Medulla oblongata (tissue), 1 donor: ENCODE data around the gene PELI3.
A peak's percentile ranks its signal among the peaks of the same experiment; 100 is the strongest.
"Not testable (repeated sequence)": the region's sequence is repeated elsewhere in the genome, so short reads cannot be mapped to it uniquely, and the experiment has no call there.

ENCODE experiments used
- DNase-seq: peaks from one replicate; pipeline ENCODE4 v3.0.0-alpha.2; 2015; ENCODE audit errors: extremely low spot score

The PELI3 gene

DNA sequence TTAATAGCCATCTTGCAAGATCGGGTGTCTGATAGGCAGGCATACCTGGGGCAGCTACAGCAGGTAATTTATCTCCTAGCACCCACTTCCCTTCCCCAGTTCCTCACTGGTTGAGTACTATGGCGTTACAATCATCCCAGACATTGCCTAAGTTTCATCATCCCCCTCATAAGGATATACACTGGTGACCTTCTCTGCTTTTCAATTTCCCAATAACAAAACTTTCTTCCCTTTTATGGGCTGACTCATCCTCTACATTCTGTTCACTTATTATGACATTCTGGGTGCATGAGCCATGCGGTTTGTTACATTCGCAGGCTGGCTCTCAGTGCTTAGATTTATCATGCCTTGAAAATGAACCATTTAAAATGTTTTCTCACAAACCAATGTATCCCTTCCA, 23.1 kb upstream of the PELI3 start:
- no peak for DNase-seq

DNA sequence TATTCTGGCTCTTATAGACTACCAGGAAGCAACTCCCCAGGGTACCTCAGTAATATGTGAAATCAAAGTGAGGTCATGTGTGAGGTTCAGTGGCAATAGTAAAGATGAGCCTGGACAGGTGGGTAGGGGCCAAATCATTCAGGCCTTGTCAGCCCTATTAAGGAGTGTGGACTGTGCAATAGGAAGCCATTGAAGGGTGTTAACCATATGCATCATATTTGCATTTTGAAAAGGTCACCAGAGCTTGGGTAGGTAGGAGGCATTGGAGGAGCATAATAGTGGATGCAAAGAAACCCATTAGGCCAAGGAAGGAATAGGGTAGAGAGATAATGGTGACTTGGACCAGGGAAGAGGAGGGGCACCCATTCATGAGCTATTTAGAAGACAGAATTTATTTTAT, 19.7 kb upstream of the PELI3 start:
- DNase-seq: no peak

DNA sequence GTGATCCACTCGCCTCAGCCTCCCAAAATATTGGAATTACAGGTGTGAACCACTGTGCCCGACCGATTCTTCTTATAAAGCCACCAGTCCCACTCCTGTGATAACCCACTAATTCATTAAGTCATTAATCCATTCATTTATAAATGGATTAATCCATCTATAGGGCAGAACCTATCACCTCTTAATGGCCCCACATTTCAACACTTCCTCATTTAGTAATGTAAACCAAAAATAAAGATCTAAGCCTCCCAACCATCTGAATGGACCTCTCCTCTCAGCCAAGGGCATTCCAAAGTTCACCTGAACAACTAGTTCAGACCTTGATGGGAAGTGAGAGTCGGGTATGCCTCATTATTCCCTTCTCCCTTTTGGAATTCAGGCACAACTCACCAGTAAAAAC, 18.2 kb upstream of the PELI3 start:
- no peak for DNase-seq

DNA sequence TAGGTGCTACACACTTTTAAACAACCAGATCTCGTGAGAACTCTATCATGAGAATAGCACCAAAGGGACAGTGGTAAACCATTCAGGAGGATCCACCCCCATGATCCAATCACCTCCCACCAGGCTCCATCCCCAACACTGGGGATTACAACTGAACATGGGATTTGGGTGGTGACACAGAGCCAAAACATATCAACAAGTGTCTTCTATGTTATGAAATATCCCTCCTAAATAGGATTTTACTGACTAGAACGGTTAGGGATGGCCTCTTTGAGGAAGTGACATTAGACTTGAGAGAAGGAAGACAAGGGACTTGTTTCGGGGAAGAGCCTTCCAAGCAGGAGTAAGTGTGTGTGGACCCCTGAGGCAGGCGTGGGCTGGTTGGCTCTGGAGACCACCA, 16.1 kb upstream of the PELI3 start:
- DNase-seq: no peak

DNA sequence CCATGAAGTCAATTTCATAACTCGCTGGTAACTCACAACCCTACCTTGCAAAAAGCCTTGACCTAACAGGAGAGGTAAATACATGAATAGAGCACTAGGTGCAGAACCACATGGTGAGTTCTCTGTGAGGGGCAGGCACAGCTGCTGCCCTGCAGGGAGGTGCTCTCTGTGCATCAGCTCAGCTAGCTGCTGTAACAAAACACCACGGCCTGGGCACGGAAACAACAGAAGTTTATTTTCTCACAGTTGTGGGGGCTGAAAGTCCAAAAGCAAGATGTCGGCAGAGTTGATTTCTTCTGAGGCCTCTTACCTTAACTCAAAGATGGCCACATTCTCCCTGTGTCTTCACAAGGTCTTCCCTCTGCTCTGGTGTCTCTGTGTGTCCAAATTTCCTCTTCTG, 15.0 kb upstream of the PELI3 start:
- DNase-seq: no peak

DNA sequence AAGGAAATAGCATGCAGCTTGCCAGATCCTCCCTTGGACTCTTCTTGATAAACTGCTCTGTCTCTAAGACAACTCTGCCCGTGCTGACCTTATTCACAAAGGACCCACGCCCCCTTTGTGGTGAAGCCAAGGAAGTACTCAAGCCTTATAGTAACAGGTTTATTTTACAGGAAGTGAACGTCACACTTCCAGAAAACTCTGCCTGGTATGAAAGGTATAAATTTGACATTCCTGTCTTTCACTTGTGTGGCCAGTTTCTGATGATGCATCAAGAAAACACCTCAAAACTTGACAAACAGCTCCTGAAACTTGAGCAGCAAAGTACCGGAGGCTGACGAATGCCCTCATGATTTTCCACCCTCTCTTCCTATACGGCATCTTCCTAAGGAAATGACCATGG, 12.5 kb upstream of the PELI3 start:
- DNase-seq: no peak

DNA sequence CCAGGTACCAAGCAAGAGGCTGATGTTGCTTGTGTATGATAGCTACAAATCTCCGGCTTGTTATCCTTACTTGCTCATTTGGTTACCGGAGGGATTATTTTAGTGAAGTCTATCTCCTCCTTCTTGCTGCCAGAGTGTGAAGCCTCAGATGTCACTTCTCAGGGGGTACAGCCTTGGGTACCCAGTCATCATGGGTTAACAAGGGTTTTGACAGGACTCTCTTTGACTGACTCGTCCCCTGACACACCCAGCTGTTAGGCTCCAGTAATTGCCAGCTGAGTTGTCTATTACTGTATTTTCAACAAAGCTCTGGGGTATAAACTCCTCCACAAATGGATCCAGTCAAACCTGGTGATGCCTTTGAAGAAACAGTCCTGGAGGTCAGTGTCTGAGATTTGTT, 11.9 kb upstream of the PELI3 start:
- DNase-seq: no peak

DNA sequence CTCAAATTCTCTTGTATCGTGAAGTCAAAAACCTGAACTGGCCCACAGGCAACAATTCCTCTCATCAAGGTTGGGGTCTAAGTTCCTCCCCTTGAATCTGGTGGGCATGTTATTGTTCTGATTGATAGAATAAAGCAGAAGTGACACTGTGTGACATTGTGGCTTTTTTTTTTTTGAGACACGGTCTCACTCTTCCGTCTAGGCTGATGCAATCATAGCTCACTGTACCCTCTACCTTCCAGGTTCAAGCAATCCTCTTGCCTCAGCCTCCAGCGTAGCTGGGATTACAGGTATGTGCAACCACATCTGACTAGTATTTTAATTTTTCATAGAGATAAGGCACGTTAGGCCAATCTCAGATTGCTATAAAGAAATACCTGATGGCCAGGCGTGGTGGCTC, 8.9 kb upstream of the PELI3 start:
- no peak for DNase-seq

DNA sequence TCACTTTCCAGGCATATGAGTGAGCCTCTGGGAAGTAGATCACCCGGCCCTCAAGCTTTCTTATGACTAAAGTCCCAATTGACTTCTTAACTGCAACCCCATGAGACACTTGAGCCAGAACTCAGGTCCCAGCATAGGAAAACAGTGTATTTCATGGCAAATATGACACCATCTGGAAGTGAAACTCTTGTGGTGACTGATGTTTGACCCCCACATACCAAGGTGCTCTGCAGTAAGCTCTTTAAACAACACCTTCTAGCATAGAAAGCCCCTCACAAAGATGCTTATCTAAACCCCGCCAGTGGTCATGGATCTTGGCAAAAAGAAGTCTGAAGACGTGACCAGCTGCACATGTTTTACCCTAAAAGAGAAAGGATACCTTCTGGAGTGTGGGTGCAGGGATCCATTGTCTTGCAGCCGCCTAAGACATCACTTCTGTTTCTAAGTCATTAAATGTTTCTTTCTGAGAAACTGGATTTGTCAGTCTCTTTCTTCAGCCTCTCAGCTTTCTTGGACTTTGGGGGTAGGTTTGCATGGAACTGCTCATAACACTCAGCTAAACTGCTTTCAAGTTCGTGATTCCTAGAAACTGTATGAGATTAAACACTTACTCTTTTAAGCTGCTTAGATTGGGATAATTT, 7.4 kb upstream of the PELI3 start:
- DNase-seq: no peak

DNA sequence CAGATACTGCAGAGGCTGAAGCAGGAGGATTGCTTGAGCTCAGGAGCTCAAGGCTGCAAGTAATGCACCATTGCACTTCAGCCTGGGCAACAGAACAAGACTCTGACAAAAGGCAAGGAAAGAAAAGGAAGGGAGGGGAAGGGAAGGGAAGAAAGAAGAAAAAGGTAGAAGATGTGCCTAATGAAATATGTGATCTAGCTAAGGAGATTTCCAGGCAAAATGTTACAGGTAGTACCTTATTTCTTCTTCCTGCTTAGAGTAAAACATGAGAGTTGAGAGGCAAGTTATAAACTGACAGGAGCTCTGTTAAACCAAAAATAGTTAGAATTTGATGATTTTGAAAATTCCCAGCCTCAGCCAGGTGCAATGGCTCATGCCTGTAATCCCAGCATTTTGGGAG, 4.7 kb upstream of the PELI3 start:
- DNase-seq: no peak

DNA sequence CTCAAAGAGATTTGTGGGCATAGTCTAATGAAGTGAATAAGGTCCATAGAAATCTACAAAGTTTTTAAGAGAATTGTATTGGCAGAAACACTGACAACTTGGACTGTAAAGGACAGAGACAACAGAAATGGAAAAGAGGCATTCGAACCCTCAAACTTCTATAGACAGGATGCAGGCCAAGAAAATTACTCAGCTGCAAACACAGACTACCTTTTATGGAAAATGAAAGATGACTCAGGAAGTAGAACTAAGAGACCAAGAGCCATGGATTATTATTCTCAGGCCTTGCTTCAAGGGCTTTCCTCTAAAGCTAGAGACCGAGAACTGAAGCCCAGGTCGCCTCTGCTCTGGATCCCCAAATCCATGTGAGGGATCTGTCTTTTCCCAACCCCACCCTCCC, 3.8 kb upstream of the PELI3 start:
- DNase-seq: no peak

DNA sequence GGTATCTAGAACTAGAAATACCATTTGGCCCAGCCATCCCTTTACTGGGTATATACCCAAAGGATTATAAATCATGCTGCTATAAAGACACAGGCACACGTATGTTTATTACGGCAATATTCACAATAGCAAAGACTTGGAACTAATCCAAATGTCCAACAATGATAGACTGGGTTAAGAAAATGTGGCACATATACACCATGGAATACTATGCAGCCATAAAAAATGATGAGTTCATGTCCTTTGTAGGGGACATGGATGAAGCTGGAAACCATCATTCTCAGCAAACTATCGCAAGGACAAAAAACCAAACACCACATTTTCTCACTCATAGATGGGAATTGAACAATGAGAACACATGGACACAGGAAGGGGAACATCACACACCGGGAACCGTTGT, 2.6 kb upstream of the PELI3 start:
- not testable (repeated sequence) for DNase-seq

DNA sequence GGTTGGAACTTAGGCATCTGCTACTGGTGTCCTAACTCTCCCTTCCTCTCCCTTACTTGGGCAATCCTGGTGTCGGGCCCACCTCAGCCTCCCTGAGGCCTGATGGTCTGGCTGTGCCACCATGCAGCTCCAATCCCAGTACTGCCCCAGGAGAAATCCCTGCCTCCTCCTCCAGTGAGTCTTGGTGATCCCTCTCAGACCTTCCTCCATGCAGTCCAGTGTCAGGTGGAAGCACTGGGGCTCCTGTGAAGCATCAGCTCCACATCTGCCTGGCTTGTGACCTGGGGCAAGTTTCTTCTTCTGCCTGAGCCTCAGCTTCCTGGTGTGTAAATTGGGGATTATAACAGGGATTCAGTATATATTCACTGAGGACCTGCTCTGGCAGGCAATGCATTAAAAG, 1.8 kb upstream of the PELI3 start:
- DNase-seq: no peak

DNA sequence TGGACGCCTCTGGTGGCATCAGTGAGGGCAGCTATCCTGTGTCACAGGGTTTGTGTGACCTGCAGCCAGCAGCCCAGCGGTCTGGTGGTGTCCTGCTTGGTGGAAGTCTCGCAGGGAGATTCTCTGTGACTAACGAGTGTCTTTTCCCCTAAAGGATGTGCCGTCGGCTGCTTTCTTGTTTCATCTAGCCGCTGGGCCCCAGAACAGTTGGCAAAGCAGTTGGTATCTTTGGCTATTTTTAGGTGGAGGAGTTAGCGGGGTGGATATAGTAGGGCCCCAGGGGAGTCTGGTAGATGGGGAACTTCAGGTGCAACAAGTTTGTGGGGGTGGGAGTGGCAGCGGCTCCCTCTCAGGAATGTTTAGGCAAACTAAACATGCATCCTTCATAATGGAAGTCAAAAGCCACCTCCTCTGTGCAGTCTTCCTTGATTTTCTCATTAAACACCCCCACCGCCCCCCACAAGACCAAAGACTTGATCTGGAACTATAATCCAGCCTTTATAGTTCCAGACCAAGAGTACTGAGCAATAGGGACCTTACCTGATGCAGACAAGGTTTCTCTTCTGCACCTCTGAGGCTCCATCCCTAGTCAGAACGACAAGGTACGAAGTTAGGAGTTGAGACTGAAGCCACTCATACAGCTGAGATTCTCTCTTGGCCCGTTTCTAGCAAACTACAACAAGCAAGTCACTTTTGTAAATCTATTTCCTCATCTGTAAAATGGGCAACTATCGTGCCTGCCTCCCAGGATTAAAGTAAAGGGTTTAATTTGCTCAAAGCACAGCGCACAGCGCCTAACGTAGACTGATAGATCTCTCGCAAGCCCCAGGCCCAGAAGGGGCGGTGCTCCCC, 1.1 kb upstream of the PELI3 start:
- peak; percentile 7 for DNase-seq

DNA sequence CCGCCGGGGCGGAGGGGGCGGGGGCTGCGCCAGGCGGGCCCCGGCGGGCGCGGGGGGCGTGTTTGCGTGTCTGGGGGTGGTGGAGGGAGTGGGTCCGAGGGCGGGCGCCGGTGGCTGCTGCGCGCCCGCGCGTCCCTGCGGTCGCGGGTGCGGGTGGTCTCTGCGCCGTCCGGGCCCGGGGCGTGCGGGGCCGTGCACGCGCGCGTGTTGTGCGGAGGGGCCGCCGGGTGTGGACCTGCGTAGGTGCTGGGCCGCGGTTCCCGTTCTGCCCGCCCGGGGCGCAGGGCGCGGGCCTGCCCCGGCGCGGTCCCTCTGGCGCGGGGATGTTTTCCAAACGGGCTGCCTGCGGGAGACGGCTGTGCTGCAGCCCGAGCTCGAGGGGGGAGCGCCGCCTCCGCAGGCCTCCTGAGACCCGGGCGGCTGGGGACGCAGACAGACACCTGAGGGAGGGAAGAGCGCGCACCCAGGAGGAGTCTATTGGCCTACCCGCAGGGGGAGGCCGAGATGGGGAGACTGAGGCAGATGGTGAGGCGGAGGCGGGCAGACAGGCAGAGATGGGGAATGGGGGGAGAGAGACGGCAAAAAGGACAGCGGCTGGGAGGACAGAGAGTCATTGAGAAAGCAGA, 442 bp downstream of the PELI3 start:
- DNase-seq: no peak

DNA sequence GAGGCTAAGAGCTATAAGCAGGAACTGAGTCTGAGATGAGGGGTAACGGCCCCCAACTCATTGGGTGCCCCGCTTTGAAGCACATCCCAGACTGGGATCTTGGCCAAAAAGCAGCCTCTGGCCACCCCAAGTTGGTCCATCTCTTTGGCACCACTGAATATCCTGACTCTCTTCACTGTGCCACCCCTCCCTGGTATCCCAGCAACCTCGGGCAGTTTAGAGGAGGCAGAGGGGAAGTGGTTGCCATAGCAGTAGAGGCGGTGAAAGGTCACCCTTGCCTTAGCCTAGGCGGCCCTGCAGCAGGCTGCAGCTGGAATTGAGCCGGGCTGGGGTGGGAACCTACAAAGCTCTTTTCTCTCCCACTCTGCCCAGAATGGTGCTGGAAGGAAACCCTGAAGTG, 1.1 kb downstream of the PELI3 start:
- DNase-seq: peak; percentile 38

DNA sequence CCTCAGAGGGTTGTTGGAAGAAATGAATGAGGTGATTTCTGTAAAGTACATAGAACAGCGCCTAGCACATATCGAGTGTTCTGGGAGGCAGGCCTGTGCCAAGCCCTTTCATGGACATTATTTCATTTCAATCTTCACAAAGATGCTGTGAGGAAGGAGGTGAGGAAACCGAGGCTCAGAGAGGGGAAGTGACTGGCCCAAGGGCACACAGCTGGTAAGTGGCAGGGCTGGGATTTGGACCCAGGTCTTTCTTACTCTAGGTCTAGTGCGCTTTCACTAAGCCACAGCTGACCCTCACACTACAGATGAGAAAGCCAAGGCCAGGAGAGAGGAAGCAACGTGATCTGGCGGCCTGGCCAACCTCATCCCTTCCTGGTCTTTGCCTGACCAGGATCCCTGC, 2.0 kb downstream of the PELI3 start:
- no peak for DNase-seq

DNA sequence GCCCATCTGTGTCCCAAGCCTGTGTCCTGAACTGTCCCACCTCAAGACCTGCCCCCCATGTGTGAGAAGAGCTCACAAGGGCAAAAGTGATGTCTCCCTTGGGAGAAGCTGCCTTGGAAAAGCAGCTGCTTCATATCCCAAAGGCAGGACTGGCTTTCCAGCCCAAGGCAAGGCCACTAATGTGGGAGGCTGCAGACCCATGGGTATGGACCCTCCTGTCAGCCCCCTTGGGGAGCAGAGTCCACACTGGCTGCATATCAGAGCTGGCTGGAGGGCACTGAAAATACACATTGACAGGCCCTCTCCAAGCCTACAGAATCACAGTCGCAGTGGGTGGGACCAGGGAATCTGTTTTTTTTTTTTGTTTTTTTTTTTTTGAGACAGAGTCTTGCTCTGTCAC, 2.7 kb downstream of the PELI3 start:
- no peak for DNase-seq

DNA sequence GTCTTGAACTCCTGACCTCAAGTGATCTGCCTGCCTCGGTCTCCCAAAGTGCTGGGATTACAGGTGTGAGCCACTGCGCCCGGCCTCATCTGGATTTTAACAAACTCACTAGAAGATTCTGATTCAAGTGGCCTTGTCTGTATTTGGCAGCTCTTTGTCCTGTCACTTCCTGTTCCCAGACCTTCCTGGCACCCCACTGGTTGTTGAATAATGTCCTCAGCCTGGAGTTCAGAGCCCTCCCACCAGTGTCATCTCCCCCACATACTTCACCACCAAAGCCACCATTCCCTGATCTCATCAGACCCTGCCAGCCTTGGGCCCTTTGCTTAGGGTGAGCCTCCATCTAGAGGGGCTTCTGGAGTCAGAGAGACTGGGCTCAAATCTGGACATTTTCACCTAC, 3.3 kb downstream of the PELI3 start:
- no peak for DNase-seq

DNA sequence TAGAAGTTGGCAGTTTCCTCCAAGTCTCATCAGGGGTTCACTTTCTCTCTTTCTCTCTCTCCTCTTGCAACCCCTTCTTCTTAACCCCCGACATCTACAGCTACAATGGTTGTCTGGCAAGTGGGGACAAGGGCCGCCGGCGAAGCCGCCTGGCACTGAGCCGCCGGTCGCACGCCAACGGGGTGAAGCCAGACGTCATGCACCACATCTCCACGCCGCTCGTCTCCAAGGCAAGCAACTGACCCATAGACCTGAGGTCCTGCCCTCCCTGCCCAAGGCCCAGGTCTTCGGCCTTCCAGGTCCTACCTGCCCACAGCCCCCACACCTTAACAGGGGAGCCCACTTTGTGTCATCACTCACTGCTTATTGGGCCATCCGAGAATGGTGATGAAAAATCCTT, 4.4 kb downstream of the PELI3 start:
- DNase-seq: no peak

DNA sequence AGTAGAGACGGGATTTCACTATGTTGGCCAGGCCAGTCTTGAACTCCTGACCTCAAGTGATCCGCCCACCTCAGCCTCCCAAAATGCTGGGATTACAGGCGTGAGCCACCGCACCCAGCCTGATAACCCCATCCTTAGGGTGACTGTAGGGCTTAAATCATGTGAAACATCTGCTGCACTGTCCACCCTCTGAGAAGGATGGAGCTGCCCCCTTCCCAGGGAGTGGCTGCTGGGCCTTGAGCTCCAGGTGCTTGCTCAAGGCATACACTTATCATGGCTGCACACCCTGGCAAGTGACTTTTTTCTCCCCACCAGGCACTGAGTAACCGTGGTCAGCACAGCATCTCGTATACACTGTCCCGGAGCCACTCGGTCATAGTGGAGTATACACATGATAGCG, 5.3 kb downstream of the PELI3 start:
- DNase-seq: no peak

DNA sequence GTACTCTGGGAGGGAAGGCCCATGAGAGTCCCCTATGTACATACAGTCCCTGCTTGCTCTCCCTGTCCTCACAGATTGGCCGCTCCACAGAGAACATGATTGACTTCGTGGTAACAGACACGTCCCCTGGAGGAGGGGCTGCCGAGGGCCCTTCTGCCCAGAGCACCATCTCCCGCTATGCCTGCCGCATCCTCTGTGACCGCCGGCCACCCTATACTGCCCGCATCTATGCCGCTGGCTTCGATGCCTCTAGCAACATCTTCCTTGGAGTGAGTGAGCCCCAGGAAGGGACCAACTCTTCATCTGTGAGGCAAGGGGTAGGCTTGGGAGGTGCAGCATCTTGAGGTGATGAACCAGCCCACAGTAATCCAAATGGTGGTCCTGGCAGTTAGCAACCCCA, 6.5 kb downstream of the PELI3 start:
- DNase-seq: no peak
